Liver (tissue), 9 donors: Measurements from ENCODE around the gene PTP4A1. TPM values are rescaled to one million over a fixed set of nuclear protein-coding genes. Genes with fewer than 3 reads are reported as not detected.
A peak's percentile ranks its signal among the peaks of the same experiment; 100 is the strongest.

ENCODE experiments used
- DNase-seq: peaks from one replicate; pipeline ENCODE4 v3.0.0-alpha.2; 2017; ENCODE audit warnings: low spot score
- H3K27ac ChIP-seq, 2 donors: one replicate each; pipeline ENCODE4 v1.7.0; 2013; ENCODE audit warnings: inconsistent platforms in 2 of 2, low read length in 2 of 2, control low read depth in 1 of 2, low read depth in 1 of 2, mild to moderate bottlenecking in 1 of 2
- H3K27me3 ChIP-seq, 4 donors: one replicate each; pipeline versions ENCODE4 v1.6.1 to v1.7.0; 2013; ENCODE audit warnings: low read length in 3 of 4, inconsistent platforms in 1 of 4, mild to moderate bottlenecking in 1 of 4, moderate library complexity in 1 of 4; ENCODE audit not compliant: control insufficient read depth in 4 of 4, insufficient read depth in 4 of 4
- H3K36me3 ChIP-seq, 4 donors: one replicate each; pipeline versions ENCODE4 v1.6.1 to v1.7.0; 2013; ENCODE audit warnings: low read length in 3 of 4, mild to moderate bottlenecking in 3 of 4, low read depth in 1 of 4, moderate library complexity in 1 of 4; ENCODE audit not compliant: control insufficient read depth in 4 of 4, insufficient read depth in 3 of 4
- H3K4me1 ChIP-seq, 4 donors: one replicate each; pipeline versions ENCODE4 v1.6.1 to v1.7.0; 2013; ENCODE audit warnings: low read length in 3 of 4, mild to moderate bottlenecking in 3 of 4, moderate library complexity in 1 of 4; ENCODE audit not compliant: control insufficient read depth in 4 of 4, insufficient read depth in 4 of 4
- H3K4me3 ChIP-seq, 3 donors: one replicate each; pipeline versions ENCODE4 v1.6.1 to v1.7.0; 2013; ENCODE audit warnings: low read length in 3 of 3, control low read depth in 1 of 3, low read depth in 1 of 3, mild to moderate bottlenecking in 1 of 3
- H3K9ac ChIP-seq, 2 donors: one replicate each; pipeline ENCODE4 v1.7.0; 2013; ENCODE audit warnings: low read length in 2 of 2, mild to moderate bottlenecking in 2 of 2, moderate library complexity in 2 of 2, control low read depth in 1 of 2, low read depth in 1 of 2
- H3K9me3 ChIP-seq, 4 donors: one replicate each; pipeline versions ENCODE4 v1.6.1 to v1.7.0; 2013; ENCODE audit warnings: low read length in 3 of 4; ENCODE audit not compliant: control insufficient read depth in 4 of 4
- EGR1 ChIP-seq, 2 donors: IDR thresholded peaks; 2 replicates each; pipeline ENCODE4 v1.6.1; 2016 to 2018; ENCODE audit warnings: antibody characterized with exemption in 2 of 2, low read depth in 2 of 2
- FOXA1 ChIP-seq: IDR thresholded peaks from 2 replicates; pipeline ENCODE4 v1.6.1; 2016; ENCODE audit warnings: antibody characterized with exemption
- FOXA2 ChIP-seq: IDR thresholded peaks from 2 replicates; pipeline ENCODE4 v1.6.1; 2016; ENCODE audit warnings: antibody characterized with exemption
- GABPA ChIP-seq, 2 donors: IDR thresholded peaks in 1 of 2; conservative IDR thresholded peaks in 1 of 2; 2 replicates each; pipeline ENCODE4 v1.6.1; 2016; ENCODE audit warnings: antibody characterized with exemption in 2 of 2, mild to moderate bottlenecking in 1 of 2, moderate library complexity in 1 of 2
- HNF4A ChIP-seq, 2 donors: conservative IDR thresholded peaks; 2 replicates each; pipeline ENCODE4 v1.6.1; 2016; ENCODE audit warnings: antibody characterized with exemption in 2 of 2, mild to moderate bottlenecking in 2 of 2
- HNF4G ChIP-seq: IDR thresholded peaks from 2 replicates; pipeline ENCODE4 v1.6.1; 2016; ENCODE audit warnings: antibody characterized with exemption
- JUND ChIP-seq, 2 donors: IDR thresholded peaks; 2 replicates each; pipeline ENCODE4 v1.6.1; 2016; ENCODE audit warnings: antibody characterized with exemption in 2 of 2
- NR2F2 ChIP-seq: IDR thresholded peaks from 2 replicates; pipeline ENCODE4 v1.6.1; 2016; ENCODE audit warnings: antibody characterized with exemption
- RAD21 ChIP-seq, 2 donors: IDR thresholded peaks; 2 replicates each; pipeline ENCODE4 v1.6.1; 2016; ENCODE audit warnings: antibody characterized with exemption in 2 of 2, mild to moderate bottlenecking in 2 of 2
- RXRA ChIP-seq, 2 donors: IDR thresholded peaks; 2 replicates each; pipeline ENCODE4 v1.6.1; 2017 to 2018; ENCODE audit warnings: antibody characterized with exemption in 2 of 2, mild to moderate bottlenecking in 1 of 2
- SP1 ChIP-seq: IDR thresholded peaks from 2 replicates; pipeline ENCODE4 v1.6.1; 2018; ENCODE audit warnings: antibody characterized with exemption, mild to moderate bottlenecking
- TAF1 ChIP-seq: conservative IDR thresholded peaks from 2 replicates; pipeline ENCODE4 v1.6.1; 2016; ENCODE audit warnings: antibody characterized with exemption, mild to moderate bottlenecking
- YY1 ChIP-seq: IDR thresholded peaks from 2 replicates; pipeline ENCODE4 v1.6.1; 2016; ENCODE audit warnings: antibody characterized with exemption, mild to moderate bottlenecking
- WGBS: extraction: QIAGEN DNeasy Blood & Tissue Kit; methylation state at CpG from one replicate; pipeline ENCODE4 v1.1.7; 2013; 5-methylcytosine and 5-hydroxymethylcytosine counted together
- polyA plus RNA-seq, 2 donors: library from polyadenylated mRNA; stranded (reverse) in 1 of 2; unstranded in 1 of 2; fragments of 200-250 nt in 1 of 2; fragments of >200 nt in 1 of 2; fragmentation: Nextera tagmentation in 1 of 2; extraction: Ambion mirVana in 1 of 2; gene quantifications; one replicate each; pipeline versions ENCODE4 v1.2.1 to v1.2.3, GENCODE V29; 2013 to 2015
- total RNA-seq, 2 donors: library from RNA; depleted of rRNA; stranded (reverse); fragments of >200 nt; gene quantifications; one replicate each; pipeline ENCODE4 v1.2.3, GENCODE V29; 2014
- TF ChIP-seq, protein P1 (sequence below): IDR thresholded peaks from 2 replicates; pipeline ENCODE4 v1.6.1; 2016; ENCODE audit warnings: antibody characterized with exemption
- TF ChIP-seq, protein P2 (sequence below): fragments of 150-350 bp; IDR thresholded peaks from 2 replicates; pipeline ENCODE4 v1.5.1; 2017; ENCODE audit warnings: improper control_type of control experiment, low read depth, low read length; ENCODE audit not compliant: missing input control
- TF ChIP-seq, protein P3 (sequence below): IDR thresholded peaks from 2 replicates; pipeline ENCODE4 v1.6.1; 2016; ENCODE audit warnings: antibody characterized with exemption, mild to moderate bottlenecking
- TF ChIP-seq, protein P4 (sequence below): IDR thresholded peaks from 2 replicates; pipeline ENCODE4 v1.6.1; 2016; ENCODE audit warnings: antibody characterized with exemption
- TF ChIP-seq, protein P5 (sequence below): IDR thresholded peaks from 2 replicates; pipeline ENCODE4 v1.6.1; 2016; ENCODE audit warnings: antibody characterized with exemption
- donor health status: healthy.
- donor health status: healthy.
- donor health status: healthy.
- donor health status: healthy.
- donor health status: healthy.

PTP4A1 gene
- total and polyA plus RNA-seq, 4 donors: 34.3 to 237 (median 152) TPM

DNA sequence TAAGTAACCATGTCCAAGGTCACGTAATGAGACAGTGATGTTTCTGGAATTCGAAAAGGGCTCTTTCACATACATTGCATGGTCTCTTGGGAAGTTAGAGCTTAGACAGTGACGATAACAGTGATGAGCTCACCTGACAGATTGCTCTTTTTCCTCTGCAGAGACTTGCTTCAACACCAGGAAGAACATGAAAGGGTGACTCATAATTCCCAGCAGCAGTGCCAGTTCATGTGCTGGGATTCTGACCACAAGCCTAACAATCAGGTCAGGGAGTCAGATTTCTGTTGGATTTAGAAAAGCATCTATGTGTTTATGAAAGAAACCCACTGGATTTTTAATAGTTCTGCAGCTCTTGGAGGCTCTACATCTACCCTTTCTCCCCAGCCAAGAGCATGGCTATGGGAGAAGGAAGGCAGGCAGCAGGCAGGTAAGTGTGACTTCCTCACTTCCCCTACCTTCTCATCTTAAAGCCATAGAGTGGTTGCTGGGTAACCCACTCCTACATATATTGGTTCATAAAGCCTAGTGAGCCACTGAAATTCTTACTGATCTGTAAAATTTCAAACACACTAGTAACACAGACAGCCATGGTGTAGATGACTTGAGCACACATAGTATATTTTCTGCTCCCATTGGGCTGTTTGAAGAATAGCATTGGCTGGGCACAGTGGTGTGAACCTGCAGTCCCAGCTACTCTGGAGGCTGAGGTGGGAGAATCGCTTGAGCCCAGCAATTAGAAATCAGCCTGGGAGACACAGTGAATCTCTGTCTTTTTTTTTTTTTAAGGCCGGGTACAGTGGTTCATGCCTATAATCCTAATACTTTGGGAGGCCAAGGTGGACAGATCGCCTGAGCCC is 44.4 kb upstream of the PTP4A1 start:
- Histone ChIP-seq H3K36me3 (peaks cover 0 to 2% (median under 1%) of the 10 kb centered on the region in 4 donors), H3K9ac (peak overlapping the region in 1 of 2 donors; percentile 90), H3K27ac (peak overlapping the region; percentile 79 to 91), H3K4me3 (peak overlapping the region in 2 of 3 donors; percentile 7 to 28), H3K27me3 (no peaks in the 10 kb centered on the region), H3K9me3 (no peaks in the 10 kb centered on the region), H3K4me1 (peaks cover 3 to 8% (median 6%) of the 10 kb centered on the region in 4 donors)
- 81% methylated on average over 6 of the region's 6 CpGs for WGBS
- no peak for DNase-seq
- peak; percentile 71 for TF ChIP-seq YY1
- no peak for TF ChIP-seq NR2F2
- peak; percentile 63 to 64 for TF ChIP-seq RAD21 (IDR thresholded peaks at IDR 0.05)
- peak; percentile 100 for TF ChIP-seq JUND (IDR thresholded peaks at IDR 0.05)
- no peak for TF ChIP-seq TAF1
- peak; percentile 39 for TF ChIP-seq FOXA1
- TF ChIP-seq HNF4G: no peak
- TF ChIP-seq GABPA (IDR thresholded peaks at IDR 0.05 in 1 of 2, conservative IDR thresholded peaks at IDR 0.05 in 1 of 2): peak in 1 of 2 donors; percentile 21
- peak; percentile 82 for TF ChIP-seq SP1
- TF ChIP-seq, protein P1, sequence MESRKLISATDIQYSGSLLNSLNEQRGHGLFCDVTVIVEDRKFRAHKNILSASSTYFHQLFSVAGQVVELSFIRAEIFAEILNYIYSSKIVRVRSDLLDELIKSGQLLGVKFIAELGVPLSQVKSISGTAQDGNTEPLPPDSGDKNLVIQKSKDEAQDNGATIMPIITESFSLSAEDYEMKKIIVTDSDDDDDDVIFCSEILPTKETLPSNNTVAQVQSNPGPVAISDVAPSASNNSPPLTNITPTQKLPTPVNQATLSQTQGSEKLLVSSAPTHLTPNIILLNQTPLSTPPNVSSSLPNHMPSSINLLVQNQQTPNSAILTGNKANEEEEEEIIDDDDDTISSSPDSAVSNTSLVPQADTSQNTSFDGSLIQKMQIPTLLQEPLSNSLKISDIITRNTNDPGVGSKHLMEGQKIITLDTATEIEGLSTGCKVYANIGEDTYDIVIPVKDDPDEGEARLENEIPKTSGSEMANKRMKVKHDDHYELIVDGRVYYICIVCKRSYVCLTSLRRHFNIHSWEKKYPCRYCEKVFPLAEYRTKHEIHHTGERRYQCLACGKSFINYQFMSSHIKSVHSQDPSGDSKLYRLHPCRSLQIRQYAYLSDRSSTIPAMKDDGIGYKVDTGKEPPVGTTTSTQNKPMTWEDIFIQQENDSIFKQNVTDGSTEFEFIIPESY: peak; percentile 68
- TF ChIP-seq, protein P2, sequence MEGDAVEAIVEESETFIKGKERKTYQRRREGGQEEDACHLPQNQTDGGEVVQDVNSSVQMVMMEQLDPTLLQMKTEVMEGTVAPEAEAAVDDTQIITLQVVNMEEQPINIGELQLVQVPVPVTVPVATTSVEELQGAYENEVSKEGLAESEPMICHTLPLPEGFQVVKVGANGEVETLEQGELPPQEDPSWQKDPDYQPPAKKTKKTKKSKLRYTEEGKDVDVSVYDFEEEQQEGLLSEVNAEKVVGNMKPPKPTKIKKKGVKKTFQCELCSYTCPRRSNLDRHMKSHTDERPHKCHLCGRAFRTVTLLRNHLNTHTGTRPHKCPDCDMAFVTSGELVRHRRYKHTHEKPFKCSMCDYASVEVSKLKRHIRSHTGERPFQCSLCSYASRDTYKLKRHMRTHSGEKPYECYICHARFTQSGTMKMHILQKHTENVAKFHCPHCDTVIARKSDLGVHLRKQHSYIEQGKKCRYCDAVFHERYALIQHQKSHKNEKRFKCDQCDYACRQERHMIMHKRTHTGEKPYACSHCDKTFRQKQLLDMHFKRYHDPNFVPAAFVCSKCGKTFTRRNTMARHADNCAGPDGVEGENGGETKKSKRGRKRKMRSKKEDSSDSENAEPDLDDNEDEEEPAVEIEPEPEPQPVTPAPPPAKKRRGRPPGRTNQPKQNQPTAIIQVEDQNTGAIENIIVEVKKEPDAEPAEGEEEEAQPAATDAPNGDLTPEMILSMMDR: no peak
- peak; percentile 49 to 90 for TF ChIP-seq RXRA (IDR thresholded peaks at IDR 0.05)
- peak; percentile 45 to 86 for TF ChIP-seq HNF4A (conservative IDR thresholded peaks at IDR 0.05)
- TF ChIP-seq, protein P3, sequence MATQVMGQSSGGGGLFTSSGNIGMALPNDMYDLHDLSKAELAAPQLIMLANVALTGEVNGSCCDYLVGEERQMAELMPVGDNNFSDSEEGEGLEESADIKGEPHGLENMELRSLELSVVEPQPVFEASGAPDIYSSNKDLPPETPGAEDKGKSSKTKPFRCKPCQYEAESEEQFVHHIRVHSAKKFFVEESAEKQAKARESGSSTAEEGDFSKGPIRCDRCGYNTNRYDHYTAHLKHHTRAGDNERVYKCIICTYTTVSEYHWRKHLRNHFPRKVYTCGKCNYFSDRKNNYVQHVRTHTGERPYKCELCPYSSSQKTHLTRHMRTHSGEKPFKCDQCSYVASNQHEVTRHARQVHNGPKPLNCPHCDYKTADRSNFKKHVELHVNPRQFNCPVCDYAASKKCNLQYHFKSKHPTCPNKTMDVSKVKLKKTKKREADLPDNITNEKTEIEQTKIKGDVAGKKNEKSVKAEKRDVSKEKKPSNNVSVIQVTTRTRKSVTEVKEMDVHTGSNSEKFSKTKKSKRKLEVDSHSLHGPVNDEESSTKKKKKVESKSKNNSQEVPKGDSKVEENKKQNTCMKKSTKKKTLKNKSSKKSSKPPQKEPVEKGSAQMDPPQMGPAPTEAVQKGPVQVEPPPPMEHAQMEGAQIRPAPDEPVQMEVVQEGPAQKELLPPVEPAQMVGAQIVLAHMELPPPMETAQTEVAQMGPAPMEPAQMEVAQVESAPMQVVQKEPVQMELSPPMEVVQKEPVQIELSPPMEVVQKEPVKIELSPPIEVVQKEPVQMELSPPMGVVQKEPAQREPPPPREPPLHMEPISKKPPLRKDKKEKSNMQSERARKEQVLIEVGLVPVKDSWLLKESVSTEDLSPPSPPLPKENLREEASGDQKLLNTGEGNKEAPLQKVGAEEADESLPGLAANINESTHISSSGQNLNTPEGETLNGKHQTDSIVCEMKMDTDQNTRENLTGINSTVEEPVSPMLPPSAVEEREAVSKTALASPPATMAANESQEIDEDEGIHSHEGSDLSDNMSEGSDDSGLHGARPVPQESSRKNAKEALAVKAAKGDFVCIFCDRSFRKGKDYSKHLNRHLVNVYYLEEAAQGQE: peak; percentile 88
- TF ChIP-seq, protein P4, sequence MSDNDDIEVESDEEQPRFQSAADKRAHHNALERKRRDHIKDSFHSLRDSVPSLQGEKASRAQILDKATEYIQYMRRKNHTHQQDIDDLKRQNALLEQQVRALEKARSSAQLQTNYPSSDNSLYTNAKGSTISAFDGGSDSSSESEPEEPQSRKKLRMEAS: peak; percentile 70
- TF ChIP-seq, protein P5, sequence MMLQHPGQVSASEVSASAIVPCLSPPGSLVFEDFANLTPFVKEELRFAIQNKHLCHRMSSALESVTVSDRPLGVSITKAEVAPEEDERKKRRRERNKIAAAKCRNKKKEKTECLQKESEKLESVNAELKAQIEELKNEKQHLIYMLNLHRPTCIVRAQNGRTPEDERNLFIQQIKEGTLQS: peak; percentile 99
- TF ChIP-seq EGR1 (IDR thresholded peaks at IDR 0.05; ENCODE audit: low read depth in 2 of 2): peak; percentile 71 to 99
- peak; percentile 59 for TF ChIP-seq FOXA2
